Adipose tissue (tissue), 3 donors: ENCODE results near the gene PROX1. TPM values are rescaled to one million over a fixed set of nuclear protein-coding genes. Genes with fewer than 3 reads are reported as not detected.
"Not testable (repeated sequence)": the region's sequence is repeated elsewhere in the genome, so short reads cannot be mapped to it uniquely, and the experiment has no call there.

Experiments
- H3K27ac ChIP-seq: one replicate; pipeline ENCODE4 v1.5.1; 2013; ENCODE audit warnings: low read depth, low read length
- WGBS, 3 donors: extraction: QIAGEN DNeasy Blood & Tissue Kit; methylation state at CpG; one replicate each; pipeline ENCODE4 v1.1.7; 2013; 5-methylcytosine and 5-hydroxymethylcytosine counted together
- polyA plus RNA-seq, 3 donors: library from polyadenylated mRNA; stranded (reverse); fragments of 200-250 nt; gene quantifications; one replicate each; pipeline ENCODE4 v1.2.3, GENCODE V29; 2013
- donor health status: healthy with polysubstance abuse.
- donor health status: Bipolar disorder and iron deficiency.
- donor health status: healthy.

PROX1 gene
- polyA plus RNA-seq, 3 donors = 0.49 to 3.6 (median 2.6) TPM

GRCh38 chr1:214086945-214087344 is 99.2 kb downstream of the PROX1 start:
- no peak overlapping the region for H3K27ac ChIP-seq
- 86 to 92% (median 90%) methylated on average over 5 of the region's 5 CpGs for WGBS, 3 donors

DNA sequence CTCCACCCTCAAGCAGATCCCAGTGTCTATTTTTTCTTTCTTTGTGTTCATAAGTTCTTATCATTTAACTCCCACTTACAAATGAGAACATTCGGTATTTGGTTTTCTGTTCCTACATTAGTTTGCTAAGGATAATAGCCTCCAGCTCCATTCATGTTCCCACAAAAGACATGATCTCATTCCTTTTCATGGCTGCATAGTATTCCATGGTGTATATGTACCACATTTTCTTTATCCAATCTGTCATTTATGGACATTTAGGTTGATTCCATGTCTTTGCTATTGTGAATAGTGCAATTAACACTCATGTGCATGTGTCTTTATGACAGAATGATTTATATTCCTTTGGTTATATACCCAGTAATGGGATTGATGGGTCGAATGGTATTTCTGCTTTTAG is 101.2 kb downstream of the PROX1 start:
- 85 to 93% (median 90%) methylated on average over 2 of the region's 2 CpGs for WGBS, 3 donors
- H3K27ac ChIP-seq = not testable (repeated sequence)
